GM19455 (cell line): ENCODE measurements around the gene YBX1.
"Not testable (repeated sequence)": the region's sequence is repeated elsewhere in the genome, so short reads cannot be mapped to it uniquely, and the experiment has no call there.

Experiments used
- ATAC-seq: cut with Tn5 transposase; IDR thresholded peaks from one replicate; pipeline ENCODE4 v1.9.1; 2021; ENCODE audit not compliant: unreplicated experiment

YBX1 gene

GRCh38 chr1:42686418-42686817 is 4.2 kb downstream of the YBX1 start:
- ATAC-seq: no peak

- no peak for ATAC-seq
These were observed 7.7 kb downstream of the YBX1 start for GRCh38 chr1:42689912-42690311.

GRCh38 chr1:42690477-42691156 is 8.4 kb downstream of the YBX1 start:
- ATAC-seq: no peak

GRCh38 chr1:42691157-42691498 is 8.9 kb downstream of the YBX1 start:
- ATAC-seq: no peak

- ATAC-seq: no peak
These were observed 10.2 kb downstream of the YBX1 start for GRCh38 chr1:42692461-42692860.

GRCh38 chr1:42692911-42693310 is 10.7 kb downstream of the YBX1 start:
- no peak for ATAC-seq

GRCh38 chr1:42698081-42698813 is 16.0 kb downstream of the YBX1 start:
- ATAC-seq: no peak

- ATAC-seq: no peak
These were observed 17.8 kb downstream of the YBX1 start for GRCh38 chr1:42700006-42700405.

- ATAC-seq: no peak
These were observed 21.8 kb downstream of the YBX1 start for GRCh38 chr1:42703888-42704464.

GRCh38 chr1:42712808-42713207 is 30.6 kb downstream of the YBX1 start:
- ATAC-seq: not testable (repeated sequence)

- no peak for ATAC-seq
These were observed 31.1 kb downstream of the YBX1 start for GRCh38 chr1:42713293-42713692.

GRCh38 chr1:42714441-42714840 is 32.2 kb downstream of the YBX1 start:
- ATAC-seq: not testable (repeated sequence)

GRCh38 chr1:42720868-42721267 is 38.6 kb downstream of the YBX1 start:
- ATAC-seq: no peak

GRCh38 chr1:42721926-42722325 is 39.7 kb downstream of the YBX1 start:
- ATAC-seq: no peak

- not testable (repeated sequence) for ATAC-seq
These were observed 40.2 kb downstream of the YBX1 start for GRCh38 chr1:42722403-42722802.

- no peak for ATAC-seq
These were observed 41.3 kb downstream of the YBX1 start for GRCh38 chr1:42723511-42723910.

- ATAC-seq: not testable (repeated sequence)
These were observed 43.6 kb downstream of the YBX1 start for GRCh38 chr1:42725820-42726219.

GRCh38 chr1:42730002-42730401 is 47.8 kb downstream of the YBX1 start:
- ATAC-seq: no peak

- no peak for ATAC-seq
These were observed 48.8 kb downstream of the YBX1 start for GRCh38 chr1:42730988-42731387.

- ATAC-seq: no peak
These were observed 49.4 kb downstream of the YBX1 start for GRCh38 chr1:42731585-42731984.

GRCh38 chr1:42732126-42732680 is 50.0 kb downstream of the YBX1 start:
- ATAC-seq: no peak
